Measurements from ENCODE around the gene GYPC. TPM values are rescaled to one million over a fixed set of nuclear protein-coding genes. Genes with fewer than 3 reads are reported as not detected.

GYPC gene
- total RNA-seq, 1 experiment from 2014 or later = 28.1 TPM

DNA sequence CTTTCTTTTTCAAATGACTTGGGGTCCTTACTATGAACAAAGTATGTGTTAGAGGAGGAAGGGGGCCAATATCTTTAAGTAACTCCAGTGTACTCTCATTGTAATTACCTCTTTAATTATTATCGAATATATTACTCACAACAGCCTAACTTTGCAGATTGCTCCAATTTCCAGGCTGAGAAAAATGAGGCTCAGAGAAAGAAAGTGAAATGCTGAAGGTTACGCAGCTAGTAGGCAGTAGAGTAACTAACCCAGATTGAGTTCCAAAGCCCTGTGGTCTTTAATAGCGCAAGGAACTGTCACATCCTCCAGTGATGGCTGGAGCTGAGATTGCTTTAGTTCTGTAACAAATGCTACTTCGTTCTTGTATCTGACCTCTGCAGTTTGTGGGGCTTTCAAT, 2.2 kb upstream of the GYPC start:
- peaks cover 18% of the 10 kb centered on the region for H3K9me3 Mint-ChIP-seq
- H3K36me3 Mint-ChIP-seq = no peaks in the 10 kb centered on the region
- ChIA-PET CTCF (no interaction called here), POLR2A (no interaction called here)
- TF ChIP-seq, protein P1, sequence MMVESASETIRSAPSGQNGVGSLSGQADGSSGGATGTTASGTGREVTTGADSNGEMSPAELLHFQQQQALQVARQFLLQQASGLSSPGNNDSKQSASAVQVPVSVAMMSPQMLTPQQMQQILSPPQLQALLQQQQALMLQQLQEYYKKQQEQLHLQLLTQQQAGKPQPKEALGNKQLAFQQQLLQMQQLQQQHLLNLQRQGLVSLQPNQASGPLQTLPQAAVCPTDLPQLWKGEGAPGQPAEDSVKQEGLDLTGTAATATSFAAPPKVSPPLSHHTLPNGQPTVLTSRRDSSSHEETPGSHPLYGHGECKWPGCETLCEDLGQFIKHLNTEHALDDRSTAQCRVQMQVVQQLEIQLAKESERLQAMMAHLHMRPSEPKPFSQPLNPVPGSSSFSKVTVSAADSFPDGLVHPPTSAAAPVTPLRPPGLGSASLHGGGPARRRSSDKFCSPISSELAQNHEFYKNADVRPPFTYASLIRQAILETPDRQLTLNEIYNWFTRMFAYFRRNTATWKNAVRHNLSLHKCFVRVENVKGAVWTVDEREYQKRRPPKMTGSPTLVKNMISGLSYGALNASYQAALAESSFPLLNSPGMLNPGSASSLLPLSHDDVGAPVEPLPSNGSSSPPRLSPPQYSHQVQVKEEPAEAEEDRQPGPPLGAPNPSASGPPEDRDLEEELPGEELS (CRISPR knock-in tag; IDR thresholded peaks at IDR 0.05) = no peak
- TF ChIP-seq ZNF416 (CRISPR knock-in tag; IDR thresholded peaks at IDR 0.05) (no peak), TEAD1 (CRISPR knock-in tag; IDR thresholded peaks at IDR 0.05) (no peak), SP1 (CRISPR knock-in tag; conservative IDR thresholded peaks at IDR 0.05) (no peak)
- no peak overlapping the region for H3K27ac Mint-ChIP-seq
- peaks cover 33% of the 10 kb centered on the region for H3K4me1 Mint-ChIP-seq
- ATAC-seq = no peak
- no peak overlapping the region for H3K4me3 Mint-ChIP-seq
- no peak for DNase-seq (ENCODE audit: low spot score)
- H3K27me3 Mint-ChIP-seq (ENCODE audit: low read depth) = peaks cover 19% of the 10 kb centered on the region

DNA sequence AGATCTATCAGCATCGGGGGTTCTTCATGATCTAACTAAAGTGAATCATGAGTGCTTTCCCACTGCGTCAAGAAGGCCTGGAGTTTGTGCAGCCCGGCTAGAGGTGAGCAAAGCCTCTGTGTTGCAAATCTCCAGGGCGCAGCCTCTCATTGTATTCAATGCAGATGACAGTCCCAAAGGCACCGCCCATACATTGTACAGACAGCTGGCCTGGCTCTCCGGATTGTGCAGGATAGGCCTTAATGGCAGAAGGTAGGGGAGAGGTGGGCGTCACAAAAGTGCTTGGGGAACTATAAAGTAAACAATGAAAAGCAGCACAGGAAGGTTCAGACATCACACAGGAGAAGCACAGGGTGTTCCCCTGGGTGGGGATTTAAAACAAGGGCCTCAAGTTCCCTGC, 907 bp upstream of the GYPC start:
- peaks cover 38% of the 10 kb centered on the region for H3K4me1 Mint-ChIP-seq
- POLR2A ChIA-PET = no interaction called here

More for the DNA sequence above, 907 bp upstream of the GYPC start:
- Mint-ChIP-seq H3K36me3 (no peaks in the 10 kb centered on the region), H3K27ac (no peak overlapping the region), H3K27me3 (ENCODE audit: low read depth) (peaks cover 19% of the 10 kb centered on the region), H3K9me3 (peaks cover 15% of the 10 kb centered on the region), H3K4me3 (peak overlapping the region; percentile 95)
- no peak for ATAC-seq
- CTCF ChIA-PET = interaction anchor here (0.9 to 1.0 kb wide), 2 partner anchors 11 to 12 kb away, joined by 3 to 4 read pairs; no protein-coding TSS in a partner anchor
- no peak for DNase-seq (ENCODE audit: low spot score)
- no peak for TF ChIP-seq ZNF396 (CRISPR knock-in tag; IDR thresholded peaks at IDR 0.05; ENCODE audit: borderline replicate concordance)
- TF ChIP-seq, protein P2, sequence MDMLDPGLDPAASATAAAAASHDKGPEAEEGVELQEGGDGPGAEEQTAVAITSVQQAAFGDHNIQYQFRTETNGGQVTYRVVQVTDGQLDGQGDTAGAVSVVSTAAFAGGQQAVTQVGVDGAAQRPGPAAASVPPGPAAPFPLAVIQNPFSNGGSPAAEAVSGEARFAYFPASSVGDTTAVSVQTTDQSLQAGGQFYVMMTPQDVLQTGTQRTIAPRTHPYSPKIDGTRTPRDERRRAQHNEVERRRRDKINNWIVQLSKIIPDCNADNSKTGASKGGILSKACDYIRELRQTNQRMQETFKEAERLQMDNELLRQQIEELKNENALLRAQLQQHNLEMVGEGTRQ (CRISPR knock-in tag; IDR thresholded peaks at IDR 0.05) = no peak
- TF ChIP-seq, protein P3, sequence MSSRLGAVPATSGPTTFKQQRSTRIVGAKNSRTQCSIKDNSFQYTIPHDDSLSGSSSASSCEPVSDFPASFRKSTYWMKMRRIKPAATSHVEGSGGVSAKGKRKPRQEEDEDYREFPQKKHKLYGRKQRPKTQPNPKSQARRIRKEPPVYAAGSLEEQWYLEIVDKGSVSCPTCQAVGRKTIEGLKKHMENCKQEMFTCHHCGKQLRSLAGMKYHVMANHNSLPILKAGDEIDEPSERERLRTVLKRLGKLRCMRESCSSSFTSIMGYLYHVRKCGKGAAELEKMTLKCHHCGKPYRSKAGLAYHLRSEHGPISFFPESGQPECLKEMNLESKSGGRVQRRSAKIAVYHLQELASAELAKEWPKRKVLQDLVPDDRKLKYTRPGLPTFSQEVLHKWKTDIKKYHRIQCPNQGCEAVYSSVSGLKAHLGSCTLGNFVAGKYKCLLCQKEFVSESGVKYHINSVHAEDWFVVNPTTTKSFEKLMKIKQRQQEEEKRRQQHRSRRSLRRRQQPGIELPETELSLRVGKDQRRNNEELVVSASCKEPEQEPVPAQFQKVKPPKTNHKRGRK (CRISPR knock-in tag; IDR thresholded peaks at IDR 0.05; ENCODE audit: borderline replicate concordance) = no peak
- TF ChIP-seq JUN (CRISPR knock-in tag; IDR thresholded peaks at IDR 0.05) = no peak
- no peak for TF ChIP-seq PRRX2 (CRISPR knock-in tag; IDR thresholded peaks at IDR 0.05)
- TF ChIP-seq NFYB (CRISPR knock-in tag; conservative IDR thresholded peaks at IDR 0.05; ENCODE audit: low read depth) = no peak
- TF ChIP-seq, protein P4, sequence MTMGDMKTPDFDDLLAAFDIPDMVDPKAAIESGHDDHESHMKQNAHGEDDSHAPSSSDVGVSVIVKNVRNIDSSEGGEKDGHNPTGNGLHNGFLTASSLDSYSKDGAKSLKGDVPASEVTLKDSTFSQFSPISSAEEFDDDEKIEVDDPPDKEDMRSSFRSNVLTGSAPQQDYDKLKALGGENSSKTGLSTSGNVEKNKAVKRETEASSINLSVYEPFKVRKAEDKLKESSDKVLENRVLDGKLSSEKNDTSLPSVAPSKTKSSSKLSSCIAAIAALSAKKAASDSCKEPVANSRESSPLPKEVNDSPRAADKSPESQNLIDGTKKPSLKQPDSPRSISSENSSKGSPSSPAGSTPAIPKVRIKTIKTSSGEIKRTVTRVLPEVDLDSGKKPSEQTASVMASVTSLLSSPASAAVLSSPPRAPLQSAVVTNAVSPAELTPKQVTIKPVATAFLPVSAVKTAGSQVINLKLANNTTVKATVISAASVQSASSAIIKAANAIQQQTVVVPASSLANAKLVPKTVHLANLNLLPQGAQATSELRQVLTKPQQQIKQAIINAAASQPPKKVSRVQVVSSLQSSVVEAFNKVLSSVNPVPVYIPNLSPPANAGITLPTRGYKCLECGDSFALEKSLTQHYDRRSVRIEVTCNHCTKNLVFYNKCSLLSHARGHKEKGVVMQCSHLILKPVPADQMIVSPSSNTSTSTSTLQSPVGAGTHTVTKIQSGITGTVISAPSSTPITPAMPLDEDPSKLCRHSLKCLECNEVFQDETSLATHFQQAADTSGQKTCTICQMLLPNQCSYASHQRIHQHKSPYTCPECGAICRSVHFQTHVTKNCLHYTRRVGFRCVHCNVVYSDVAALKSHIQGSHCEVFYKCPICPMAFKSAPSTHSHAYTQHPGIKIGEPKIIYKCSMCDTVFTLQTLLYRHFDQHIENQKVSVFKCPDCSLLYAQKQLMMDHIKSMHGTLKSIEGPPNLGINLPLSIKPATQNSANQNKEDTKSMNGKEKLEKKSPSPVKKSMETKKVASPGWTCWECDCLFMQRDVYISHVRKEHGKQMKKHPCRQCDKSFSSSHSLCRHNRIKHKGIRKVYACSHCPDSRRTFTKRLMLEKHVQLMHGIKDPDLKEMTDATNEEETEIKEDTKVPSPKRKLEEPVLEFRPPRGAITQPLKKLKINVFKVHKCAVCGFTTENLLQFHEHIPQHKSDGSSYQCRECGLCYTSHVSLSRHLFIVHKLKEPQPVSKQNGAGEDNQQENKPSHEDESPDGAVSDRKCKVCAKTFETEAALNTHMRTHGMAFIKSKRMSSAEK (CRISPR knock-in tag; IDR thresholded peaks at IDR 0.05; ENCODE audit: borderline replicate concordance) = no peak
- no peak for TF ChIP-seq TEAD1 (CRISPR knock-in tag; IDR thresholded peaks at IDR 0.05)
- no peak for TF ChIP-seq TCF7 (CRISPR knock-in tag; IDR thresholded peaks at IDR 0.05; ENCODE audit: low read depth)
- no peak for TF ChIP-seq CREB1 (CRISPR knock-in tag; IDR thresholded peaks at IDR 0.05)
- no peak for TF ChIP-seq SMAD3 (CRISPR knock-in tag; IDR thresholded peaks at IDR 0.05; ENCODE audit: borderline replicate concordance)
- TF ChIP-seq, protein P5, sequence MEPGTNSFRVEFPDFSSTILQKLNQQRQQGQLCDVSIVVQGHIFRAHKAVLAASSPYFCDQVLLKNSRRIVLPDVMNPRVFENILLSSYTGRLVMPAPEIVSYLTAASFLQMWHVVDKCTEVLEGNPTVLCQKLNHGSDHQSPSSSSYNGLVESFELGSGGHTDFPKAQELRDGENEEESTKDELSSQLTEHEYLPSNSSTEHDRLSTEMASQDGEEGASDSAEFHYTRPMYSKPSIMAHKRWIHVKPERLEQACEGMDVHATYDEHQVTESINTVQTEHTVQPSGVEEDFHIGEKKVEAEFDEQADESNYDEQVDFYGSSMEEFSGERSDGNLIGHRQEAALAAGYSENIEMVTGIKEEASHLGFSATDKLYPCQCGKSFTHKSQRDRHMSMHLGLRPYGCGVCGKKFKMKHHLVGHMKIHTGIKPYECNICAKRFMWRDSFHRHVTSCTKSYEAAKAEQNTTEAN (CRISPR knock-in tag; IDR thresholded peaks at IDR 0.05) = no peak
- TF ChIP-seq, protein P6, sequence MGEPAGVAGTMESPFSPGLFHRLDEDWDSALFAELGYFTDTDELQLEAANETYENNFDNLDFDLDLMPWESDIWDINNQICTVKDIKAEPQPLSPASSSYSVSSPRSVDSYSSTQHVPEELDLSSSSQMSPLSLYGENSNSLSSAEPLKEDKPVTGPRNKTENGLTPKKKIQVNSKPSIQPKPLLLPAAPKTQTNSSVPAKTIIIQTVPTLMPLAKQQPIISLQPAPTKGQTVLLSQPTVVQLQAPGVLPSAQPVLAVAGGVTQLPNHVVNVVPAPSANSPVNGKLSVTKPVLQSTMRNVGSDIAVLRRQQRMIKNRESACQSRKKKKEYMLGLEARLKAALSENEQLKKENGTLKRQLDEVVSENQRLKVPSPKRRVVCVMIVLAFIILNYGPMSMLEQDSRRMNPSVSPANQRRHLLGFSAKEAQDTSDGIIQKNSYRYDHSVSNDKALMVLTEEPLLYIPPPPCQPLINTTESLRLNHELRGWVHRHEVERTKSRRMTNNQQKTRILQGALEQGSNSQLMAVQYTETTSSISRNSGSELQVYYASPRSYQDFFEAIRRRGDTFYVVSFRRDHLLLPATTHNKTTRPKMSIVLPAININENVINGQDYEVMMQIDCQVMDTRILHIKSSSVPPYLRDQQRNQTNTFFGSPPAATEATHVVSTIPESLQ (CRISPR knock-in tag; IDR thresholded peaks at IDR 0.05) = no peak
